GM21723 (cell line): ENCODE results near the gene RSPO4.
"Not testable (repeated sequence)": the region's sequence is repeated elsewhere in the genome, so short reads cannot be mapped to it uniquely, and the experiment has no call there.

Source experiments
- ATAC-seq: cut with Tn5 transposase; IDR thresholded peaks from one replicate; pipeline ENCODE4 v1.9.1; 2021; ENCODE audit warnings: mild to moderate bottlenecking, moderate library complexity; ENCODE audit not compliant: unreplicated experiment

The RSPO4 gene

GRCh38 chr20:1005452-1006027 is 3.4 kb upstream of the RSPO4 start:
- peak; percentile 85 for ATAC-seq

DNA sequence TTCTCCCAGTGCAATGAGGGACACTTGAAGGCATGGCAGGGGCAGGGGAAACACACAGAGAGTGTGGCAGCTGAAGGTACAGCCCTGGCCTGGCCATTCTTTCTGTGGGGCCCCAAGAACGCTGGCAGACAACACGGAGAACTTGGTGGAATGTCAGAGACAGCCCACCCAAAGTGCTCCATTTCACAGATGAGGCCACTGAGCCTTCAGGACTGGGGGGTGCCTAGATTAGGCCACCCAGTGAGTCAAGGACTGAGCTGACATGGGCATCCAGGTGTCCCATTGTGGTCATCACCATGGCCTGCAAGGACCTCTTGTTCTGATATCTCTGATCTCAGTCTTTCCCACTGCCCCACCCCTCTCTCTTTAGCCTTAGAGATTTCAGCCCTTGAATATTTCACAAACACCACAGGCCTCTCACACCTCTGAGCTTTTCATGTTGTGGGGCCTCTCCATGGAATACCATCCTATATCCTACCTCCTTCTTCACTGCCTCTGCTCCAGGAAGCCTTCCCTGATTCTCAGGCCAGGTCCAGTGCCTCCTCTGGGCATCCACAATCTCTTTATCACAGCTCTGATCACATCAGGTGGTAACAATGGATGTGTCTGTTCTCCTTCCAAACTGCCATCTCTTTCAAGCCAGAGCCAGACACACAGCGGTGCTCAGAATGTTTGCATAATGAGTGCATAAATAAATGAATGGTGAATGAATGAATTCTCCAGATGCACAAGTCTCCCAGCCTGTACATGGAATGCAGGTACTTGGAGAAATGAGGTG is 2.0 kb upstream of the RSPO4 start:
- ATAC-seq: no peak

DNA sequence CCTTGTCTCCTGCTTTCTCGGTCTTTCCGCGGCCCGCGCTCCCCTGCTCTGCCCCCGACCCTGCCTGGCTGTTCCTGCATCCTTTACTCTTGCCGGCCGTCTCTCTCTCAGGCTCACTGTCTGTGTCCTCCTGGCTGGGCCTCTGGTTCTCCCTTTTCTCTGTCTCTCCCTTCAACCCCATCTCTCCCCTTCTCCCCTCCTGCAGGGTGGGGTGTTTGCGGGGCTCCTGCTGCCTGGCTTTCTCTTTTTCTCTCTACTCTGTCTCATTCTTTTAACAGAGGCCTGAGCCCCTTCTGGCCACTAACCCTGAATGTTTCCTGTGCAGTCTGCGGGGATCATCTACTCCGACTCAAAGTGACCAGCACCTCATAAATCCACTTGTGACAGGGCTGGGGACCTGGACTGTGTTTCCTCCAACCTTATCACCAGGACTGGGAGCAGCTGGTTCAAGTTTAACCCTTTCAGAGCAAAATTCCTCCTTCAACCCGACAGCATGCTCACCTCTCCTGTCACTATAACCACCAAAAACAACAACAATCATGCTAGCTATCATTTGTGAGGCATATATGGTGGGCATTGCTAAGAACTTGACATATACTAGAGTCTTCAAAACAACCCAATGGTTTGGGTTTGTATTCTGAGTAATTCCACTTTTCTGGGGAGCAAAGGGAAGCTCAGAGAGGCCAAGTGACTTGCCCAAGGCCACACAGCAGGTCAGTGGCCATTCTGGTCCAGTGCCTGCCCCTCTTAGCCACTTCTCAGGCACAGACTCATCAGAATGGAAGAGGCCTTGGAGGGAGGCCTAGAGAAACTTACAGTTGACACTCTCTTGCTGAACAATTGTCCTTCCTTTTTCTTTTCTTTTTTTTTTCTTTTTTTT is 811 bp upstream of the RSPO4 start:
- ATAC-seq: no peak

GRCh38 chr20:1001116-1001515 is 995 bp downstream of the RSPO4 start:
- no peak for ATAC-seq

GRCh38 chr20:998231-998830 is 3.8 kb downstream of the RSPO4 start:
- no peak for ATAC-seq

- ATAC-seq: no peak
Observed at GRCh38 chr20:997486-997885, 4.6 kb downstream of the RSPO4 start.

DNA sequence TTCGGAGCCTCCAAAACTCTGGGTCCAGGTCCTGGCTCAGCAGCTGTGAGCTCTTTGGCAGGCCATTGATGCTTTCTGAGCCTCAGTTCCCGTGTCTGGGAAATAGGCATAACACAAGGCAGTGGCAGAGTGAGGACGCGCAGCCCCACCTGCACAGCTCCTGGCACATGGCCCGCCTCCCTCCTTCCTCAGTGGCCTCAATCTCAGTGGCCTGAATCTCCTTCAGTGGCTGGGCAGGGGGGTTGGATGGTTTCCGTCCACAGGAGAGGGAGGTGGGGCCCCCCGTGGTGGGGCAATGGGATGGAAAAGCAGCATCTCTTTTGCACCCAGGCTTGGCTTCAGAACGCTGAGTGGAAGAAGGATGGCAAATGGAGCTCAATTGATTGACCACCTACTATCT is 5.1 kb downstream of the RSPO4 start:
- ATAC-seq: no peak

GRCh38 chr20:995170-995569 is 6.9 kb downstream of the RSPO4 start:
- ATAC-seq: no peak

GRCh38 chr20:992801-993535 is 9.1 kb downstream of the RSPO4 start:
- no peak for ATAC-seq

- no peak for ATAC-seq
Observed at GRCh38 chr20:991850-992249, 10.3 kb downstream of the RSPO4 start.

DNA sequence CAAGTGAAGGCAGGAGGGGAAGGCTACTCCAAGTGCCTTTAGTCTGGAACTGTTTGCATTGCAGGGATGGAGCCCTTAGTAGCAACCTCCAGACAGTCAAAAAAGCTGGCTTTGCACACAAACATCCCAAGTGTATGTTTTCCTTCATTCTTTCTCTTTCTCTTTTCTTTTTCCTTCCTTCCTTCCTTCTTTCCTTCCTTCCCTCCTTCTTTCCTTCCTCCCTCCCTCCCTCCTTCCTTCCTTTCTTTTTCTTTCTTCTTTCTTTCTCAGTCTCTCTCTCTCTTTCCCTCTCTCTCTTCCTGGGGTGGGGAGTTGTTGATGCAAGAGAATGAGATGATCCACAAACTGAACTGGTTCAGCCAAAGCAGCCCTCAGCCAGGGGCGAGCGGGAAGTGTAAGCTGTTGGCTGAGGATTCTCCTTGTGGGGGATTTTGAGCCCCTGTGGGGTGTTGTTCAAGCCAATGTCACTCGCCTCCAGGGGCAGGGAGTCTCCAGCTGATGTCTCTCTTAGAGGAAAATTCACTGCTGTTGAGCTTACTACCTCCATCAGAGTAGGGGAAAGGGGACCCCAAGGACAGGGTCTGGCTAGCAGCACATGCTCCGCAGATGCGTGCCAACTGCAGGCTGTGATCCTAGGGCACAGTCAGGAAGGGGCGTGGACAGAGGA is 11.7 kb downstream of the RSPO4 start:
- ATAC-seq: no peak

DNA sequence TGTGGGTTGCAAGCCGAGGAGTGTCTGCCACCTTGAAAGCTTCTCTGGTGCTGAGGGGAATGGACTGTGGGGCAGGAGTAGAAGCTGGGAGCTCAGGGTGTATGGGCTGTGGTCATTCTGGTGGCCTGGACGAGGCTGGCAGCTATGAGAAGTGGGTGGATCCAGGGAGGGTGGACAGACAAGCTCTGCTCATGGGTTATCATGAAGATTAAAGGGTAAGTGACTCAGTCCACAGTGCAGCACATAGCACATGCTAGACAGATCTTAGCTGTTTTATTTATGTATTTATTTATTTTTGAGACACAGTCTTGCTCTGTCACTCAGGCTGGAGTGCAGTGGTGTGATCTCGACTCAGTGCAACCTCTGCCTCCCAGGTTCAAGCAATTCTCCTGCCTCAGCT is 13.8 kb downstream of the RSPO4 start:
- no peak for ATAC-seq

DNA sequence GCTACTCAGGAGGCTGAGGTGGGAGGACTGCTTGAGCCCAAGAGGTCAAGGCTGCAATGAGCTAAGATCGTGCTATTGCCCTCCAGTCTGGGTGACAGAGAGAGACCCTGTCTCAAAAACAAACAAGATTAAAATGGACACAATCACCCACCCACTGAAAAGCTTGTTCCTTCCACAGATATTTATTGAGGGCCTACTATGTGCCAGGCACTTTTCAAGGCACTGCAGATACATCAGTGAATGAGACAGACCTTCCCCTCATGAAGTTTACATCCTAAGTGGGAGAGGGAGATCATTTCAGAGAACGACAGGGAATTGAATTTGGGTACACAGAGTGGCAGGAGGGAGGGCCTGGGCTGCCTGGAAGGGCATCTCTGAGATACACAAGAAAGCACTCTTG is 14.4 kb downstream of the RSPO4 start:
- ATAC-seq: no peak

DNA sequence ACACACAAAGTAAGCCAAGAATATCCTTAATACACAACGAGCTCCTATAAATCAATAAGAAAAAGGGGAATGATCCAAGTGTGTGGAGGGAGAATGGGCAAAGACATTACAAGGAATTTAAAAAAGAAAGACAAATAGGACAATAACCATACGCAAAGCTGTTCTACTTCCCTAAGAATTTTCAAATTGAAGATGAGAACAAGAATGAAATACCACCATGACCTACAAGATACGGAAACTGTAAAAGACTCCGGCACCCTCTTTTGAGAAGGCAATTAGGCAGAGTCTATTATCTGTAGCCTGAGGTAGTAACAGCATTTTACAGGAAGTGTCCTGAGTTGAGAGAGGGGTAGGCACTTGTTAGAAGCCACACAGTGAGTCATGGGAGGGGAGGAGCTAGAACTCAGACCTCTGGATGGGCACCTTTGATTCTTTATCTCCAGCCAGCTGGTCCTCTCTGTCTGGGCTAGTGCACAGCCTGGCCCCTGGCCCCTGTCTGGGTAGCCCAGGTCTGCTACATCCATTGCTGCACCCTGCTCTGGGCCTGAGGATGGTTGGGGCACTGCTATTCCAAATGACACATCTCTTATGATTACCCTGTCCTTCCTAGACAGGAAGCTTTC is 15.3 kb downstream of the RSPO4 start:
- no peak for ATAC-seq

DNA sequence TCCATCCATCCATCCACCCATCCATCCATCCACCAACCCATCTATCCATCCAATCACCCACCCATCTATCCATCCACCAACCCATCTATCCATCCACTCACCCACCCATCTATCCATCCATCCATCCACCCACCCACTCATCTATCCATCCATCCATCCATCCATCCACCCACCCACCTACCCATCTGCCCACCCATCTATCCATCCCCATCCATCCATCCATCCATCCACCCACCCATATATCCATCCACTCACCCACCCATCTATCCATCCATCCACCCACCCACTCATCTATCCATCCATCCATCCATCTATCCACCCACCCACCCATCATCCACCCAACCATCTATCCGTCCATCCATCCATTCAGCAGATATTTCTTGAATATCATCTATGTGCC is 17.1 kb downstream of the RSPO4 start:
- not testable (repeated sequence) for ATAC-seq

- no peak for ATAC-seq
Observed at GRCh38 chr20:982754-983153, 19.4 kb downstream of the RSPO4 start.

DNA sequence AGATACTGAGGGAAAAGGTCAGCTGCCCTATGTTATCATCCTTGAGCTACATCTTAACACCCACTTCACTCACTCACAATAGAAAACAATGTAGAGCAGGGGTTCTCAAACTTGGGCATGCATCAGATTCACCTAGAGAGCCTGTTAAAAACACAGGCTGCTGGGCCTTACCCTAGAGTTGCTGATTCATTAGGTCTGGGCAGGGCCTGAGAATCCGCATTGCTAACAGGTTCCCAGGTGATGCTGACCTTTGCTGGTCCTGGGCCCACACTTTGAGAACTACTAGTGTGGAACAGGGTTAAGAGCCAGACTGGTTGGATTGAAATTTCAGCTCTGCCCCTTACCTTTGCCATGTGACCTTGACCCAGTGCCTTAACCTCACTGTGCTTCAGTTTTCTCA is 25.1 kb downstream of the RSPO4 start:
- no peak for ATAC-seq

GRCh38 chr20:976033-976432 is 26.1 kb downstream of the RSPO4 start:
- no peak for ATAC-seq

DNA sequence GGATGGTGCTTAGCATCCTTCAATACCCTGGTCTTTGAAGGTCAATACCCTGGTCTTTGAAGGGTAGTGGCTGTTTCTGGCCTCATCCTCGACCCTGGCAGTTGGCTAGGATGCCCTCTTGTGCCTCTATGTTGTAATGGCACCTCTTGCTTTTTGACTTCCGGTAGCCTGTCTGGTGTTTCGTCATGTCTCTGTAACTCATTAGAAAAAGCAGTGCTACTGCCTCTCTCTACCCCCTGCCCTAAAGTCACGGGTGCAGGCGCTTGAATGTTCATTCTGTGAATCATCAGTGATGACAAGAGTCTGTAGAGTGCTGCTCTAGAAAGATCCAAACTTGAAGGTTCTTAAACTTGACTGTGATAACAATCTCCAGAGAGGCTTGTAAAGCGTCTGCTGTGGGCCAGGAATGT is 28.3 kb downstream of the RSPO4 start:
- no peak for ATAC-seq

- no peak for ATAC-seq
Observed at GRCh38 chr20:972256-972655, 29.9 kb downstream of the RSPO4 start.
